HL-60/S4 (cell line): Measurements from ENCODE around the gene SLC35B2.

Experiments
- in situ Hi-C: fragments of 300-500 bp; cut with MboI; formaldehyde crosslinking; loops from 2 replicates; pipeline ENCODE4 v1.14.3; 2022; ENCODE audit warnings: low sequenced_read_pairs

Gene SLC35B2, protein sequence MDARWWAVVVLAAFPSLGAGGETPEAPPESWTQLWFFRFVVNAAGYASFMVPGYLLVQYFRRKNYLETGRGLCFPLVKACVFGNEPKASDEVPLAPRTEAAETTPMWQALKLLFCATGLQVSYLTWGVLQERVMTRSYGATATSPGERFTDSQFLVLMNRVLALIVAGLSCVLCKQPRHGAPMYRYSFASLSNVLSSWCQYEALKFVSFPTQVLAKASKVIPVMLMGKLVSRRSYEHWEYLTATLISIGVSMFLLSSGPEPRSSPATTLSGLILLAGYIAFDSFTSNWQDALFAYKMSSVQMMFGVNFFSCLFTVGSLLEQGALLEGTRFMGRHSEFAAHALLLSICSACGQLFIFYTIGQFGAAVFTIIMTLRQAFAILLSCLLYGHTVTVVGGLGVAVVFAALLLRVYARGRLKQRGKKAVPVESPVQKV

DNA sequence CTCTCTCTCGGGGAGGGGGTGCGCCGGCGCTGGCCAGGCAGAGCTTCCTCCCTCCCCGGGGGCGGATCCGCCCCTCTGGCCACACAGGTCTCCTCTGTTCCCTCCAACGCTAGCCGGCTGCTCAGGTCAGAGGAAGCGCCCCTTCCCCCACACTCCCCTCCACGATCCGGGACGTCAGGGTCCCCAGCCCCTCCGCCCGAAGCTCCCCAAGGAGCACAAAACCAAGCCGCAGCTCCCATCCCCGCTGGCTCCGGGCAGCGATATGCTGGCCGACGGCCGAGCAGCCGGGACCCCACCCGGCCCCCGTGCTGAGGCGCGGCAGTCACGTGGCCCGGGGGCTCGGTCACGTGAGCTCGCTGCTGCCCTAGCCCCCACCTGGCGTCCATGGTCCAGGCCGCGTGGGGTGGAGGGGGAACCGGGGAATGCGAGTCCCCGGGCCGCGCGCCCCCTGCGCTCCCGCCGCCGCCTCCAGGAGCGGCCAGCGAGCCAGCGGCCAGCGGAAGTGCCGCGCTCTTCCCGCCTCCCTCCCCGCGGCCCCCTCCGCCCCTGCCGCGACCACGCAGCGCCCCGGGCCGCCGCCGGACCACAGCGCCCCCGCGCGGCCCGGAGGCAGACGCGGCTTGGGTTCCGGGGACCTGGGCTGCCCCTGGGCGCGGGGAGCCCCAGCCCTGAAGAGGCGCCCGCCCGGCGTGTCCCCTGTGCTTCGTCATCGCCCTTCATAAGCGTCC lies at the start of gene SLC35B2:
Gene SLC35B2 (minus strand): TSS at position 504 of the 728 bp plus-strand sequence. CDS start 118 bp downstream, at position 386.
- in situ Hi-C loops: no loop called here

DNA sequence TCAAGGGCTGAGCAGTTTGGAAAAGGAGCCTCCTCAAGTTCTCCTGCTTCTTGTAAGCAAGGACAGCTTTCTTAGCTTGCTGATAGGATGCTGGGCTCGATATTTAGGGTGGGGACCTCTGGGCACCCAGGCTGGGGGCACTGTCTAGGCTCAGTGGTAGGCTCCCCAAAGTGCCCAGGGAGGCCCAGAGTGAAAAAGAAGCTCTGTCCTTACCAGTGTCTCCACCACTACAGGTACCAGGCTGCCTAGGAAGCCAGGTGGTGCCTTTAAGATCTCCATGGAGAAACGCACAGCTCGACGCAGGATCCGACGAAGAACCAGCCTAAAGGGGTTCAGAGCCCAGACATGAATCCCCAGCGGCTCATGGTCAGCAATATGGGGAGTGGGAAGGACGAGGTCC lies 49.4 kb upstream of the SLC35B2 start:
- in situ Hi-C loops: no loop called here

- in situ Hi-C loops: no loop called here
Observed at GRCh38 chr6:44305200-44305725, 47.9 kb upstream of the SLC35B2 start.

DNA sequence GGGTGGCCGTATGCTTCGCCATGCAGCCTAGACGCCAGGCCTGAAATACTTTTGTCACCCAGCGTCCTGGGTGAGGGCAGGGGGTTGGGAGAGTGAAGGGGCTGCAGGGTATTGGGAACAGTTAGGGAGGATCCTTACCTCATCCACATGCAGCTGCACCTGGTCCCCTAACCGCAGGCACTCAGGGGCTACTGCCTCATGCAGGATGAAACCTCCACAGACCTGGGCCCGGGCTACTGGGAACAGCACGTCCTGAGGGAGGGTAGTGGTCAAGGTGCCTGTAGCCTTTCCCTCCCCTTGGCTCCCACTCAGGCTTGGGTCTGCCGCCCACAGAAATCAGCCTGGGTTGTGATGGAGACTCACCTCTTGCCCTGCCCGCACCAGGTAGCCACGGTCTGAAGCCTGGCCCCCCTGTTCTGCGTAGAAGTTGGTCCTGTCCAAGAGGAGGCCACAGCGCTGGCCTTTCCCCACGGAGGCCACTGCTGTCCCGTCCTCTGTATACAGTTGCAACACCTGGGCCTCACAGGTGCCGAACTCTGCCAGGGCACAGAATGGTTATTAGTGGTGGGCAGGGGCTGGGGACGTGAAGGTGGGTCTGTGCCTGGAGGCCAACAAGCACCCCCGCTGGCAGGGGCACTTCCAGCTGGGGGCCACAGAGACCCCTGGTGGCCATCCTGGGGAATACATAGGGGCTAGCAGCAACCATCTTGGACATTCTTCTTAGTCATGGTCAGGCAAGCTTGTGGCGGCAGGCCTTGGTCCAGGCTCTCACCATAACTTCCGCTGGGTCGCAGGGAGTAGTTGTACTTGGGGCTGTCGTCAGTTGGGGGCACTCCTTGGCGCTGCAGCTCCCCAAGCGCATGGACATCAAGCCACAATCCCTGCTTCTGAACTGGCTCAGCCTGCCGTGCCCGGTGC lies 47.2 kb upstream of the SLC35B2 start:
- in situ Hi-C loops: no loop called here

DNA sequence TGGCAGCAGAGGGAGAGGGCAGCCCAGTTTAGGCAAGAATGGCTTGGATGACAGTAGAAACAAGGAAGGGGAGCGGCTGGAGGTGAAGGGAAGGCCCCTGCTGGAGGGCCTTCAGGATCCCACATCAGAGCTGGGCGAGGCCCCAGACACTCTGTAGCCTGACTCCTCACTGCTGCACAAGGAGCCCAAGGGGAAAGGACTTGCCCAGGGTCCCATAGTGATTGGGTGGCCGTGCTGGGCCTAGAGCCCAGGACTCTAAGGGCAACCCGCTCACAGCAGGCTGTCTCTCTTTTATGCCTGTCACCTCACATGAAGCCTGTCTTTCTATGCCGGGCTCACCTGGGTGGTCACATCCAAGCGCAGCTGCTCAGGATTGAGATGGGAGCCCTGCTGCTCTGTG lies 46.5 kb upstream of the SLC35B2 start:
- in situ Hi-C loops: no loop called here

GRCh38 chr6:44302856-44303255 lies 45.5 kb upstream of the SLC35B2 start:
- in situ Hi-C loops: no loop called here

- in situ Hi-C loops: no loop called here
Observed at GRCh38 chr6:44301782-44302564, 44.6 kb upstream of the SLC35B2 start.

- in situ Hi-C loops: no loop called here
Observed at GRCh38 chr6:44301106-44301505, 43.8 kb upstream of the SLC35B2 start.

DNA sequence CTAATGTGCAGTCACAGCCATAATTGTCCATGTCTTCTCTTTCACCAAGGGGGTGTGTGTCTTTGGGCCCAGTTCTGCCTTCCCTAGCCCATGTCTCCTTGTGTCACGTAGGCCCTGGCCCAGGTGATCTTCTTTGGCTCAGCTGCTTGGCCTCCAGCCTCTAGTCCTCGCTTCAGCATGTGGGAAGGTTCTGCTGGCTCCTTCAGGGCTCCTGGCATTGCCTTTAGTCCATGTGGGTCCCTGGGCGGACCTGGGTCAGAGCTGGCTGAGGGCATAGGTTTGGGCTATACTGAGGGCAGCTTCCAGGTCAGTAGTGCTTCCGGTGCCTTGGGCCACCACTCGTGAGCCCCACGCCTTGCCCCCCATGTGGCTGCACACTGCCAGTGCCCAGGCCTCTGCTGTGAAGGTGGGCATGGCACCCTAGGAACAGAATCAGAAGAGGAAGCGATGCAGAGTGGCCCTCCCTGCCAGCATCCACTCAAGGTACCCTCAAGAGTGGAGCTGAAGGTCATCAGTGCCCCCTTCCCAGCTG lies 43.0 kb upstream of the SLC35B2 start:
- in situ Hi-C loops: no loop called here

- in situ Hi-C loops: no loop called here
Observed at GRCh38 chr6:44298864-44299263, 41.5 kb upstream of the SLC35B2 start.

- in situ Hi-C loops: no loop called here
Observed at GRCh38 chr6:44298055-44298803, 40.9 kb upstream of the SLC35B2 start.

DNA sequence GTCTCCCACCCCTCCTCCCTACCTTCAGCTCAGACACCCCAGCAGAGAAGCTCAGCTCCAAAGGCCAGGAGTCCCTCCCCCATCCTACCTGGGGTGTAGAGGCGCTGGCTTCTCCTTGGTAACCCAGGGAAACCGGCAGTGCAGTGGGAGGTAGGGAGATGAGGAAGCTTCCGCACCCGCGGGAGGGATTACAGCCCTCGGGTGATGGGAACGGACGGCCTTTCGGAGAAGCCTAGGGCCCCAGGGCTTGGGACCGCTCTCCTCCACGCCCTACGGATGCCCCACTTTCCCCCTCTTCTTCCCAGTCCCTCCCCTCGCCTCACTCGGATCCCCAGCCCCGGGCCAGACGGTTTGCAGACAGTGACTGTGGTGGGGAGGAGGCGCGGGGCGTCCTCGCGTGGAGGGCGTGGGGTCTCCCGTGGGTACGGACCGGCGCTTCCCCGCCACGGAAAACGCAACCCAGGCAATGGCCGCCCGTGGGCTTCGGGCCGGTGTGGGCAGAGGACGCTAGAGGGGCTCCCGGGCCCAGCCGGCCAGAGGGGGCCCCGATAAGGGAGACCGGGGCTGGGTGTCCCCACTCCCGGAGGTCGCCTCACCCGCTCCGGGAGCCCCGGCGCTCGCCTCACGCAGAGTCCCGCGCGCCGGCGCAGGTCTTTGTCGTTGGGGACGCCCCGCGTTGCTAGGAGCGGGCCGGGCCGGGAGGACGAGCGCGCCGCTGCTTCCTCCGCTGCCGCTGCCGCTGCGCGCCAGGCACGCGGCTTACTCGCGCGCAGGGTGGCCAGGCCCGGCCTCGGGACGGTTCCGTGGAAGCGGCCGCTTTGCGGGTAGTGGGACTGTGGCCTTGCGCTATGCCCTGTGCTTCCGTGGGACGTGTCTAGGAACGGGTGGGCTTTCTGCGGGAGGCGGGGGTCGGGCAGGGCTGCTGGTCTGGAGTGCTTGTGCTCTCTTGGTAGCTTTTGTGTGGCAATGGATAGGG lies 40.0 kb upstream of the SLC35B2 start:
- in situ Hi-C loops: no loop called here

- in situ Hi-C loops: no loop called here
Observed at GRCh38 chr6:44294832-44295791, 37.8 kb upstream of the SLC35B2 start.

DNA sequence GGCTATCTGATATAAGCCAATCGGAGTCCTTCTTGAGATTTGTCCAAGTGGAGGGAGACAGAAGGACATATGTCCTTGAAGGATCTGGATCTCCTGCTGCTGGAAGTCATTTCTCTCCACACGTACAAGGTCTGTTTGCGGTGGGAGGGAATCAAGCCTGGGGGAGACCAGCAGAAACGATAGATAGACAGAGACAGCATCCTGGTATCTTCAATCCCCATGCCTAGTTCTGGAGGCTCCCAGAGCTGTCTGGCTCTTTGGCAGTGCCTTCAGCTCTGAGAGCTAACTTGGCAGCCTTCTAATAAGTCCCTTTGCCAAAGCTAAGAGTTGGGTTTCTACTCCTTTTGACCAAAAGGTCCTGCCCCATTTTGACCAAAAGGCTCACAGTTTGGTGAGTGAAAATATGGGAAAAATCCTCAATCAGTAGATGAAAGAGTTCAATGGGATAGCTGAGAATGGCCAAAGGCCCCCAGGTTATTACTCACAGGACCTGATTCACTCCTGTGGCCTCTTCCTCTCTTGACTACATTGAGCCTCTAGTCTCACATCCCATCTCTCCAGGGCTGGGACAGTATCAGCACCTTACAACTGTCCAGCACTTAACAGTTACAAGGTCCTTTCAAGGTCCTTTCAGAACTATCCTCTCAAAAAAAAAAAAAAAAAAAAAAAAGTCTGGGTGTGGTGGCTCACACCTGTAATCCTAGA lies 35.5 kb upstream of the SLC35B2 start:
- in situ Hi-C loops: no loop called here

DNA sequence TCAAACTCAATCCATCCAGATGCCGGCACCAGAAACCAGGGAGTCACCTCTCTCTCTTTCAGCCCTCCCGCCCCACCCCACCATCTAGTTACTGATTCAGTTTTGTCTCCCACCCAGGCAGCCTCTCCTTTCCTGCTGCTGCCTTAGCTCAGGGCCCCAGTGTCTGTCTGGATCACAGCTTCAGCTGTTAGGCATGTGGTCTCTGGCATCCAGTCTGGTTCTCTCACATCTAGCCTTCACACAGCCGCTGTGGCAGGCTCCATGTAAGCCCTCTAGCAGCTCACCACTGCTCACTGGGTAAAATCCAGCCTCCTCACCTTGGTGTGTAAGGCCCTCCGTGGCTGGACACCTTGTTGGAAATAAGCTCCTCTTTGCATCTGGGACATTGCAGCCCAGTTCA lies 34.5 kb upstream of the SLC35B2 start:
- in situ Hi-C loops: no loop called here

DNA sequence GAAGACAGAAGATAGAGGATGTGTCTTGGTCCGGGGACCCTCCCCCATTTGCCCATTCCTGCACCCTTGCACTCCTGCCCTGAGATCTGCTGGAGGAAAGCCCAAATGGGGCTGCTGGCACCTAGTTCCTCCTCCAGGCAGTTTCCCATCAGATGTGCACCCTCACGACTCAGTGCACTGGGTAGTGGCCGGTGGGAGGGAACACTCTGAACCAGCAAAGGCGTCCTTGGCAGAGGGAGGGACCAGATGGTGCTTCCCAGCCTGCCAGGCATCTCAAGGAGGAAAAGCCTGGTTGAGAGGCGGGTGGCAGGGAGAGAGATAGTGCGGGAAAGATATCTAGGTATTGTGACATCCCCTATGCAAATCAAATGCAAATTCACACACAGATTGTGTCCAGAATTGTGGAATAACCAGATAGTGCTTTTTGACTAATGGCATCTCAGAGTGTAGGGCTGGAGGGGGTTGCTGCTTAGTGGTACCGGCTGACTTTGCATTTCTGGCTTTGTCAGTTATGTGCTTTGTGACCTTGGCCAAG lies 32.5 kb upstream of the SLC35B2 start:
- in situ Hi-C loops: no loop called here
